Fibroblast of the aortic adventitia (primary cell): ENCODE results near the gene TP53. TPM values are rescaled to one million over a fixed set of nuclear protein-coding genes. Genes with fewer than 3 reads are reported as not detected.

Source experiments
- DNase-seq: peaks from one replicate; pipeline ENCODE4 v3.0.0-alpha.2; 2010; ENCODE audit warnings: low read depth
- H3K4me3 ChIP-seq: 2 replicates; pipeline ENCODE4 v1.5.1; 2011; ENCODE audit warnings: low read depth, mild to moderate bottlenecking, control low read depth, low read length, moderate library complexity
- total RNA-seq: library from RNA; depleted of rRNA; stranded (reverse); fragments of >200 nt; gene quantifications from 2 replicates; pipeline ENCODE4 v1.2.3, GENCODE V29; 2012; ENCODE audit warnings: low replicate concordance
- TF ChIP-seq, protein P1 (sequence below): IDR thresholded peaks from 2 replicates; pipeline ENCODE4 v1.5.1; 2011; ENCODE audit warnings: mild to moderate bottlenecking, low read length, control low read depth, inconsistent platforms; ENCODE audit not compliant: insufficient read depth

TP53 gene
- total RNA-seq, 1 donor: 68.7 TPM

DNA sequence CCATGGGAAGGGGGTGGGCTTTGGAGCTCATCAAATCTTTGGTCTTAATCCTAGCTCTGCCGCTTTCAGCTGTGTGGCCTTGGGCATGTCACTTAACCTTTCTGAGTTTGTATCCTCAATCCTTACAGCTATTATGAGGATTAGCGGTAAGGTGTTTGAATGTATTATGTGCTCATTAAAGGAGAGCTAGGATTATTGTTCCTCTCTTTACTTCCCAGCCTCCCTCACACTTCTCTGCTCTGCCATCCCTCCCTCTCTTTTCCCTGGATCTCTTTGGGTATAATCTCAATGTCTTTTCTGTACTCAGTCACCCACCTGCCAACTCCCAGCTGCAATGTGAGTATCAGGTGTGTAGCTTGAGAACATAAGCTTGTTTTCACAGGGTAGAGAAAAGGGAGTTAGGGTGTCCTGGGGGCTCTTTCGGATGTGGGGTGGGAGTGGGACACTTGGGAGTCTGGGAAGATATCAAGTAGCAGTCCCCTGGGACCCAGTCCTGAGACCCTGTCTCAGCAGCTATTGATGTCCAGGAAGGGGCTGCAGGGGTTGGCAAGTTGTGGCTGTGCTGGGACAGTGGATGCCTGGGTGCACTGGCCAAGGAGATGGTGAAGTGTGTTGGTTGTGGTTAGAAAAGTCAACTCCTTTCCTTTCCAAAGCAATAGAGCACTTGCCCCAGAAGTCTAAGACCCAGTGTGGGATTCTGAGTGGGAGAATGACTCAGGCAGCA lies 19.5 kb upstream of the TP53 start:
- TF ChIP-seq, protein P1, sequence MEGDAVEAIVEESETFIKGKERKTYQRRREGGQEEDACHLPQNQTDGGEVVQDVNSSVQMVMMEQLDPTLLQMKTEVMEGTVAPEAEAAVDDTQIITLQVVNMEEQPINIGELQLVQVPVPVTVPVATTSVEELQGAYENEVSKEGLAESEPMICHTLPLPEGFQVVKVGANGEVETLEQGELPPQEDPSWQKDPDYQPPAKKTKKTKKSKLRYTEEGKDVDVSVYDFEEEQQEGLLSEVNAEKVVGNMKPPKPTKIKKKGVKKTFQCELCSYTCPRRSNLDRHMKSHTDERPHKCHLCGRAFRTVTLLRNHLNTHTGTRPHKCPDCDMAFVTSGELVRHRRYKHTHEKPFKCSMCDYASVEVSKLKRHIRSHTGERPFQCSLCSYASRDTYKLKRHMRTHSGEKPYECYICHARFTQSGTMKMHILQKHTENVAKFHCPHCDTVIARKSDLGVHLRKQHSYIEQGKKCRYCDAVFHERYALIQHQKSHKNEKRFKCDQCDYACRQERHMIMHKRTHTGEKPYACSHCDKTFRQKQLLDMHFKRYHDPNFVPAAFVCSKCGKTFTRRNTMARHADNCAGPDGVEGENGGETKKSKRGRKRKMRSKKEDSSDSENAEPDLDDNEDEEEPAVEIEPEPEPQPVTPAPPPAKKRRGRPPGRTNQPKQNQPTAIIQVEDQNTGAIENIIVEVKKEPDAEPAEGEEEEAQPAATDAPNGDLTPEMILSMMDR: no peak

DNA sequence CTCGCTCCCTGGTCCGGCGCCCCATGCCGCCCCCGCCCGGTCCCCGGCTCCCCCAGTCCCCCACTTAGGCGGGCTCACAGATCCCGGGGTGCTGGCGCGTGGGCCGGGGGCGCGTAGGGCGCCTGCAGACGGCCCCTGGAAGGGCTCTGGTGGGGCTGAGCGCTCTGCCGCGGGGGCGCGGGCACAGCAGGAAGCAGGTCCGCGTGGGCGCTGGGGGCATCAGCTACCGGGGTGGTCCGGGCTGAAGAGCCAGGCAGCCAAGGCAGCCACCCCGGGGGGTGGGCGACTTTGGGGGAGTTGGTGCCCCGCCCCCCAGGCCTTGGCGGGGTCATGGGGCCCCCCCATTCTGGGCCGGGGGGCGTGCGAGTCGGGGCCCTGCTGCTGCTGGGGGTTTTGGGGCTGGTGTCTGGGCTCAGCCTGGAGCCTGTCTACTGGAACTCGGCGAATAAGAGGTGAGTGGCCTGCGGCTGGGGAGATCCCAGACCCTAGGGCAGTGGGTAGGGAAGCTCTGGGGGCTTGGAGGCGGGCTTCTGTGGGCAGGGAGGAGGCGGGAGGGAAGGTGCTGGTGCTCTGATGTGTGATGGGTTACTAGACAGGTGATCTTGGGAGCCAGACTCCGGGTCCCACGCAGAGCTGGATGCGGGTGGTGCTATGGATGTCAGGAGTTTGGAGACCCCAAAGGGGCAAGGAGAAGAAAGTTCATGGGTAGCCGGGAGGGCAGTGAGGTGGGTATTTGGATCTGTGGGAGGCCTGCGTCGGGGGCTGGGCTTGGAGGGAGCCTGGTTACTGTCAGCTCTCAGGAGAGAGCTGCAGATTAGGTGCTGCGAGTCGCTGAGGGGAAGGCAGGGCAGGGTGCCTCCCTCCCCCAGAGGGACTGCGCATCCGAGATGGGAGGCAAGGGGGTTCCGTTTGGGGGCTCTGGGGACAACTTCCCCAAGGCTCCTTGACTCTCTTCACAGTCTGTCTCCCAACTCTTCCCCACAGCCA lies 18.3 kb upstream of the TP53 start:
- TF ChIP-seq, protein P1: no peak
- DNase-seq: no peak
- H3K4me3 ChIP-seq: peak overlapping the region; percentile 66

More for the DNA sequence above, 19.5 kb upstream of the TP53 start:
- DNase-seq: no peak
- no peak overlapping the region for H3K4me3 ChIP-seq

DNA sequence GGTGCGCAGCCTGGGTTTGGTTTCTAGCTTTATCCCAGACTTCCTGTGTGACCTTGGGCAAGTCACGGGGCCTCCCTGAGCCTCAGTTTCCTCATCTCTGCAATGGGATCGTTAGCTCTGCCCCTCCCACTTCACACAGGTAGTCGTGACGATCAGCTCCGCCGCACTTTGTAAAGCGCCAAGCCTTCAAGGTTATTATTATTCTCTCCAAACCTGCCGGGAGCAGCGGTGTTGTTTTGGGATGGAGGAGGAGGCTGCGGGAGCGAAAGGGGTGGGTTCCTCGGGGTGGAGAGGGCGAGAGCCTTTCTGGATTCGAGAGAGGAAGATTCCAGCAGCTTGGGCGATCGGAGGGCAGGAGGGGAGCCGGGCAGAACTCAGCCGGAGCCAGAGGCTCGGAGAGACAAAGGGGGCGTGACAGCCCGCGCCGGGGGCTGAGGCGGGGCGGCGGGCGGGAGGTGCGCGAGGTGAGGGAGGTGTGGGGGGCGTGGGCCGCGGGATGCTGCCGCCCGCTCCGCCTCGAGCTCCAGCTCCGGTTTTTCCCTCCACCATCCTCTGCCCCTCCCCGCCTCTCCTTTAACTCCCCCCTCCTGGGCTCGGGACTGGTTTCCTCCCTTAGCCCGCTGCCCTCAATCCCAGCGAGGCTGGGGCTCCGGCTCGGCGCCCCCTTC lies 17.4 kb upstream of the TP53 start, which contains the start of gene EFNB3:
Gene EFNB3, plus strand, starts transcription at position 602 of the 668 bp plus-strand sequence. CDS start 397 bp downstream, outside the sequence.
- peak; percentile 36 for DNase-seq
- TF ChIP-seq, protein P1: no peak
- peak within 1 kb of the TSS; percentile 66 for H3K4me3 ChIP-seq

DNA sequence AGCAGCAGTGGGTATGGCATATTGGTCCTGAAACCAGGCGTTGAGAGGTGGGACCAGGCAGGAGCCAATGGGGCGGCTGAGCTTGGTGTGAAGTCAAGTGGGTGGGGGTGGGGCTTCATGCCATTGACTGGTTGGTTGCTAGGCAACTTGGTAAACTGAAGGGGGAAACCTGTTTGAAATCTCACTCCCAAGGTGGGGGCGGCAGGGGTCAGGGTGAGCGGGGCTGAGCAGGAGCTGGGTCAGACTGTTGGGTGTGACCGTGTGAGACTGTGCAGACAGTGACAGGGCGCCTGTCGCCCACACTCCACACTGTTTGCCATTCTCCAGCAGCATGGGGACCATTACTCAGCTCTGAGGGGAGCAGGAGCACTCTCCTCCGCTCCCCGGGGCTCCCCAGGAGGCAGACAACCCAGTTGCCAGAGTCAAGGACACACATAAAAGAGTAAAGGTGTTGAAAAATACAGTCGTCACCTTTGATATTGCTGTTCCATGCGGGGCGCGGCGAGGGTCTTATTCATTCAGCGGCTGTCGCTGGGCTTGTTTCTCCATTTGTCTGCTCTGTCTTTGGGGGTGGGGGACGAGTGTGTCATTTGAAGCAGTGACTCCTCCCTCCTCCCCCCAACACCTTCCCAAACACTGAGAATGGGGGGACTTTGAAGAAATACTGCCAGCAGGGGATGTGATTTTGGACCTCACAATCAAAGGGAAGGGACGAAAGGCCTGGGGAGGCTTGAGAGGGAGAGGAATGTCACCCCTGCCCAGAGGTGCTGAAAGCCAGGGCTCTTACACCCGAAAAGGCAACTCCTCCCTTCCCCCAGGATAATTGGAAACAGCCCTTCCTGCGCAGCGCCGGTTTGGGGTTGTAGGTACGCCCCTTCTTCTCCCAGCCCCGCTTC lies 16.5 kb upstream of the TP53 start:
- peak; percentile 31 for DNase-seq
- TF ChIP-seq, protein P1: no peak
- peak overlapping the region; percentile 66 for H3K4me3 ChIP-seq

DNA sequence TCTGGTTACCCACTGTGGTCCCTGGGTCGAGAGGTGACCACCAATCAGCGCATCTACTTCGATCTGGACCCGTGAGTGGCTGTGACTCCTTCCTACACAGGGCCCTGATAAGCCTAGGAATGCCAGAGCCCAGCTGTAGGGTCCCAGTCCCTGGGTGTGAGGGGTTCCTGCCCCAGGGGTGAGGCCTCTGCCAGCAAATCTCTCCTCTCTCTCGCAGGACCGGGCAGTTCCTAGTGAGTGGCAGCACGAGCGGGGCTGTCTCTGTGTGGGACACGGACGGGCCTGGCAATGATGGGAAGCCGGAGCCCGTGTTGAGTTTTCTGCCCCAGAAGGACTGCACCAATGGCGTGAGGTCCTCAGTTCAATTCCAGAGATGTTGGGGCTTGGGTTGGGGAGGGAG lies 15.5 kb upstream of the TP53 start:
- H3K4me3 ChIP-seq: no peak overlapping the region
- TF ChIP-seq, protein P1: no peak
- no peak for DNase-seq
